Endodermal cell (in vitro differentiated cells): Measurements from ENCODE around the gene GADD45G. TPM values are rescaled to one million over a fixed set of nuclear protein-coding genes. Genes with fewer than 3 reads are reported as not detected.

Experiments used
- DNase-seq: peaks from one replicate; pipeline ENCODE4 v3.0.0-alpha.2; 2017
- H3K27ac ChIP-seq: 2 replicates; pipeline ENCODE4 v1.5.1; 2013; ENCODE audit warnings: mild to moderate bottlenecking, low read depth, low read length, moderate library complexity
- H3K27me3 ChIP-seq: 2 replicates; pipeline ENCODE4 v1.6.1; 2013; ENCODE audit warnings: mild to moderate bottlenecking, low read length, moderate library complexity; ENCODE audit not compliant: insufficient read depth, control insufficient read depth, poor library complexity, severe bottlenecking
- H3K36me3 ChIP-seq: 2 replicates; pipeline ENCODE4 v1.7.0; 2013; ENCODE audit warnings: mild to moderate bottlenecking, low read length, moderate library complexity; ENCODE audit not compliant: control insufficient read depth, insufficient read depth
- H3K4me1 ChIP-seq: one replicate; pipeline ENCODE4 v1.7.0; 2013; ENCODE audit warnings: low read length; ENCODE audit not compliant: control insufficient read depth, insufficient read depth
- H3K4me3 ChIP-seq: 2 replicates; pipeline ENCODE4 v1.5.1; 2013; ENCODE audit warnings: mild to moderate bottlenecking, low read length, moderate library complexity
- H3K9ac ChIP-seq: 2 replicates; pipeline ENCODE4 v1.6.1; 2013; ENCODE audit warnings: mild to moderate bottlenecking, low read length, moderate library complexity; ENCODE audit not compliant: poor library complexity, severe bottlenecking; ENCODE audit errors: extremely low read depth
- H3K9me3 ChIP-seq: 2 replicates; pipeline ENCODE4 v1.6.1; 2013; ENCODE audit warnings: mild to moderate bottlenecking, low read length, moderate library complexity; ENCODE audit not compliant: control insufficient read depth
- H3K27ac Mint-ChIP-seq: 2 replicates; pipeline ENCODE4 v1.8.0; 2020; ENCODE audit warnings: mixed read lengths
- H3K27me3 Mint-ChIP-seq: 2 replicates; pipeline ENCODE4 v1.8.0; 2021; ENCODE audit warnings: mild to moderate bottlenecking, mixed read lengths; ENCODE audit not compliant: insufficient read depth
- H3K36me3 Mint-ChIP-seq: 2 replicates; pipeline ENCODE4 v1.8.0; 2020; ENCODE audit warnings: low read depth, mixed read lengths
- H3K4me1 Mint-ChIP-seq: 2 replicates; pipeline ENCODE4 v1.8.0; 2020; ENCODE audit warnings: mixed read lengths
- H3K4me3 Mint-ChIP-seq: 2 replicates; pipeline ENCODE4 v1.8.0; 2020; ENCODE audit warnings: mild to moderate bottlenecking, moderate library complexity, mixed read lengths
- H3K9me3 Mint-ChIP-seq: 2 replicates; pipeline ENCODE4 v1.8.0; 2020; ENCODE audit warnings: mild to moderate bottlenecking, mixed read lengths
- CTCF ChIP-seq: fragments of 200-600 bp; sonication (generic); conservative IDR thresholded peaks from 2 replicates; pipeline ENCODE4 v1.5.0; 2021; ENCODE audit warnings: antibody characterized with exemption, mild to moderate bottlenecking
- WGBS, 2 experiments: methylation state at CpG; one replicate each; pipeline versions ENCODE4 v1.1.5 to v1.1.7; 2013; ENCODE audit warnings: missing lambda C conversion rate in 2 of 2, mixed read lengths in 1 of 2; ENCODE audit not compliant: insufficient coverage in 1 of 2, insufficient read length in 1 of 2; 5-methylcytosine and 5-hydroxymethylcytosine counted together
- total RNA-seq, 2 donors: library from RNA; stranded (reverse); fragmentation: NEBNext Ultra II Directional in 1 of 2; extraction: Animal tissue kit (Norgen Biotek cat#: 25700) in 1 of 2; gene quantifications; 2 replicates in 1 of 2; 3 replicates in 1 of 2; pipeline ENCODE4 v1.2.1, GENCODE V29; 2021

Gene GADD45G
- total RNA-seq, 2 donors from 2014 or later, result 5.1 to 9.6 TPM

DNA sequence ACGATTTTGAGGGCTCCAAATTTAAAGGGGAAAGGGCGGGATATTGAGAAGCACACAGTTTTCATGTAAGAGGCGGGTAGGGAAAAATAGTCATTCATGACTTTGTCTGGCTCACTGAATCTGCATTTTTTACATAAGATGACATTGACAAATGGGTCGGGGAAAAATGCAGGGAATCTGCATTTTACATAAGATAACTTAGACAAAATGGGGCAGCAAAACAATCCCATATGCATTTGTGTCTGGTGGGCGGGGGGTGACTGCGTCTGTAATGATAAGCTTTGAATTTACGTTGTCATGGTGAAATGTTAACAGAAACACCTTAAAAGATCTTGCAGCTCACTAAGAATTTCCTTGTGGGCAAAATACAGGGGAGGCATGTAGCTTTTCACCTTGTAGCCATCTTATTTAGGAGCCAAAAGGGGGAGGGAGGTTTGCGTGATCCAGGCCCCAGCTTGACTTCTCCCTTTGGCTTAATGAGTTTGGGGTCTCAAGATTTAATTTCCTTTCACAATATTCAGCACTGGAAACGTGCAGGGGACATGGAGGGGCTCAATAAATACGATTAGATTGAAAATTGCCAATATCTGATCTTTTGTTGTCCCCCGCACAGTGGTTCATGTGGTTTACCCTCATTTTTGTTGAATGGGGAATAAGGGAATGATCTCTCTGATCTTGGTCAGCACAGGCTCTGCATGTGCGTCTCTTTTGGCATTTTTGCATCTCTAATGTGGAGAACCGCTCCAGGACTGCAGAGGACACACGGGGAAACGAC is 41.1 kb upstream of the GADD45G start:
- H3K9ac ChIP-seq, result no peak overlapping the region
- no peak overlapping the region for H3K4me3 ChIP-seq
- no peaks in the 10 kb centered on the region for H3K36me3 ChIP-seq
- WGBS, 2 experiments, result 86 to 91% methylated on average over 15 of the region's 15 CpGs
- no peak overlapping the region for H3K27ac ChIP-seq
- TF ChIP-seq CTCF, result no peak
- Mint-ChIP-seq H3K27ac (no peak overlapping the region), H3K4me1 (no peaks in the 10 kb centered on the region), H3K9me3 (peaks cover 5% of the 10 kb centered on the region), H3K27me3 (no peaks in the 10 kb centered on the region), H3K4me3 (no peak overlapping the region), H3K36me3 (no peaks in the 10 kb centered on the region)
- no peaks in the 10 kb centered on the region for H3K4me1 ChIP-seq
- DNase-seq, result no peak
- H3K9me3 ChIP-seq, result no peaks in the 10 kb centered on the region
- no peaks in the 10 kb centered on the region for H3K27me3 ChIP-seq

DNA sequence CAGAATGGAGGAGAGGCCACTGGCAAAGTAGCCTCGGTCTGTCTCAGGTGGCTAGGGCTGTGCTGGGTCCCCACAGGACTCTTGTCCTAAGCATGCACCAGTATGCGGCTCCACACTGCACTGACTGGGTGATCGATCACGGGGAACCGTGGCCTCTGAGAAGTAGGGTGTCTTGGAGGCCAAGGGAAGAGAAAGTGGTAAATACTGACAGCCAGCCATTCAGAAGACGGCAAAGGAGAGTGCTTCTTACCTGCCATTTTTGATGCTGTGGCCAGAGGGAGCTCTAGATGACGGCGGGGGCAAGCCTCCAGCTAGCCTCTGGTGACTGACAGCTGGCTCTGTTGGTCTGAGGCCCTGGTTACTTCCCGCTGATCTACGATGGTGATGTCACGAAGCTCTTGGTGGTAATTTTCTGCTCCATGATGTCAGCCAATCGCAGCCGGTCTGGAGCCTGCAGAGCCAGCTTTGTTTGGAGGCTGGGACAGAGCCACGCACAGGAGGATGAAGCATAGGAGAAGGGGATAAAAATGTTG is 40.4 kb upstream of the GADD45G start:
- Histone ChIP-seq H3K9ac (no peak overlapping the region), H3K27ac (no peak overlapping the region), H3K4me3 (no peak overlapping the region), H3K27me3 (no peaks in the 10 kb centered on the region), H3K4me1 (no peaks in the 10 kb centered on the region), H3K36me3 (no peaks in the 10 kb centered on the region), H3K9me3 (no peaks in the 10 kb centered on the region)
- no peaks in the 10 kb centered on the region for H3K36me3 Mint-ChIP-seq
- no peak overlapping the region for H3K4me3 Mint-ChIP-seq
- no peaks in the 10 kb centered on the region for H3K27me3 Mint-ChIP-seq
- H3K27ac Mint-ChIP-seq, result no peak overlapping the region
- WGBS, 2 experiments, result 68 to 71% methylated on average over 9 to 14 of the region's 14 CpGs
- peak; percentile 74 for TF ChIP-seq CTCF
- DNase-seq, result peak; percentile 87
- peaks cover 5% of the 10 kb centered on the region for H3K9me3 Mint-ChIP-seq
- H3K4me1 Mint-ChIP-seq, result no peaks in the 10 kb centered on the region

DNA sequence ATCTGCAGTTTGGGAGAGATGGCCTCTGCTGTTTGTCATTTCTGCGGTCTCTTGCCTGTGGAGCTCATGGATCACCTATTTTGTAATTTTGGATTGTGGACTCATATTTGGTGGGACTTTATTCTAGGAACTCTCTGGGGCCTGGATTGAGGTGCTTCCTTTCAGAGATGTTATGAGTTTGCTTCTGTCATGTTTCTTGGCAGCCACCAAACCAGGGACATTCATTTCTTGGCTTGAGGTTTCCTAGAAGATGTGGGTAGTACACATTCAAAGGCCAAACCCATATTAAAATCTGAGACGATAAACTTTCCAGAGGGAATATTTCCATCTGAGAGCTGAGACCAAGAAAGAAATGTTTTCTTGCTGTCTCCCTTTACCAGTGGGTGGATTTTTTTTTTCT is 37.2 kb upstream of the GADD45G start:
- Mint-ChIP-seq H3K27me3 (no peaks in the 10 kb centered on the region), H3K36me3 (no peaks in the 10 kb centered on the region), H3K27ac (no peak overlapping the region), H3K4me3 (no peak overlapping the region), H3K9me3 (peaks cover 5% of the 10 kb centered on the region), H3K4me1 (no peaks in the 10 kb centered on the region)
- Histone ChIP-seq H3K9ac (no peak overlapping the region), H3K27me3 (no peaks in the 10 kb centered on the region), H3K4me3 (no peak overlapping the region), H3K4me1 (no peaks in the 10 kb centered on the region), H3K9me3 (no peaks in the 10 kb centered on the region), H3K36me3 (no peaks in the 10 kb centered on the region), H3K27ac (no peak overlapping the region)
- TF ChIP-seq CTCF, result no peak
- WGBS, 2 experiments, result 86 to 96% methylated on average over 1 to 2 of the region's 2 CpGs
- DNase-seq, result no peak
